HL-60 (cell line): Measurements from ENCODE around the gene FAM229A.
"Not testable (repeated sequence)": the region's sequence is repeated elsewhere in the genome, so short reads cannot be mapped to it uniquely, and the experiment has no call there.

Experiments
- CTCF ChIP-seq: IDR thresholded peaks from one replicate; pipeline ENCODE4 v1.5.1; 2011; ENCODE audit warnings: low read length, control low read depth, inconsistent platforms; ENCODE audit not compliant: insufficient read depth
- SPI1 ChIP-seq: IDR thresholded peaks from 2 replicates; pipeline ENCODE4 v1.6.1; 2012; ENCODE audit warnings: low read depth, mild to moderate bottlenecking, borderline replicate concordance

GRCh38 chr1:32396524-32396923, 34.2 kb upstream of the FAM229A start:
- not testable (repeated sequence) for TF ChIP-seq CTCF, SPI1
